Activated naive CD4-positive, alpha-beta T cell treated with anti-CD3 and anti-CD28 coated beads, Interleukin-2, amount 50 U/mL, for 16 hours (primary cell): ENCODE measurements around the gene IDH1.
"Not testable (repeated sequence)": the region's sequence is repeated elsewhere in the genome, so short reads cannot be mapped to it uniquely, and the experiment has no call there.

ENCODE experiments used
- DNase-seq: peaks from one replicate; pipeline ENCODE4 v3.0.0-alpha.2; 2020

Gene IDH1

GRCh38 chr2:208256192-208256782 is 1.4 kb upstream of the IDH1 start:
- no peak for DNase-seq

DNA sequence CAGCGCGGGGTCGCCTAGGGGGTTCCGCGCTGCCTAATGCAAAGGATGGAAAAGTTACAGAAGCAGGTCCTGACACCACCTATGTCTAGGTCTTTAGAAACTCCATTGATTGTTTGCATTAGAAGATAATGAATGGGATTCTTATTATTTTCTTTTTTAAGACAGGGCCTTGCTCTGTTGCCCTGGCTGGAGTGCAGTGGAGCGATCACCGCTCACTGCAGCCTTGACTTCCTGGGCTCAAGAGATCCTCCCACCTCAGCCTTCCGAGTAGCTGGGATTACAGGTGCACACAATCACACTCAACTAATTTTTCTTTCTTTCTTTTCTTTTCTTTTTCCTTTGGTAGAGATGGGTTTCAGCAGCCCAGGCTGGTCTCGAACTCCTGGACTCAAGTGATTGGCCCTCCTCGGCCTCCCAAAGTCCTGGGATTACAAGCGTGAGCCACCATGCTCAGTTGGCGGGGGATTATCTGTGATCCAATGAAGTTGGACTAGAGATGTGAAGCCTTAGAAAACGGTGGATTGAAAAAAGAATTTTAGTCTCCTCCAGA is 761 bp upstream of the IDH1 start:
- no peak for DNase-seq

GRCh38 chr2:208254118-208254870 is 577 bp downstream of the IDH1 start:
- peak; percentile 81 for DNase-seq

DNA sequence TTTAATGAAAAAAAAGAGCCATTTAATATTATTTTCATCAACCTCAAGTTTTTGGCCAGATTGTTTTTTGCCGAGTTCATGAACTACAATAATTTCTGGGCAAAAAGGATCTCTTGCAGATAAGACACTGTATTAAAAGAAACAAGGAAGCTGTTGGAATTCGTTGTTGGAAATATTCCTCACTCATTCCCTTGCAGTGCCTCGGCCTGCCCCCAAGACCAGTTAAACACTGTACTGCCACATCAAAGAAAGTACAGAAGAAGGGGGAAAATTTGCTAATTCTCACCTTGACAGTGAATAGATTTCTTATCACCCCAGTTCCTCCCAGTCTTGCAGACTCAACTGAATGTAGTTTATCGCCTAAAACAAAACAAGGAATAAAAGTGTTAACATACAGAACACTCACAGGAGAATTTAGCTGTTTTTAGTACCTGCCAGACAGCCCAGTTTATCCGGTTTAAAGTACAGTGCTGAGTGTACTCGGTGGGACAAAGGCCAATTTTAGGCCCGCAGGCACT is 1.2 kb downstream of the IDH1 start:
- DNase-seq, result no peak

DNA sequence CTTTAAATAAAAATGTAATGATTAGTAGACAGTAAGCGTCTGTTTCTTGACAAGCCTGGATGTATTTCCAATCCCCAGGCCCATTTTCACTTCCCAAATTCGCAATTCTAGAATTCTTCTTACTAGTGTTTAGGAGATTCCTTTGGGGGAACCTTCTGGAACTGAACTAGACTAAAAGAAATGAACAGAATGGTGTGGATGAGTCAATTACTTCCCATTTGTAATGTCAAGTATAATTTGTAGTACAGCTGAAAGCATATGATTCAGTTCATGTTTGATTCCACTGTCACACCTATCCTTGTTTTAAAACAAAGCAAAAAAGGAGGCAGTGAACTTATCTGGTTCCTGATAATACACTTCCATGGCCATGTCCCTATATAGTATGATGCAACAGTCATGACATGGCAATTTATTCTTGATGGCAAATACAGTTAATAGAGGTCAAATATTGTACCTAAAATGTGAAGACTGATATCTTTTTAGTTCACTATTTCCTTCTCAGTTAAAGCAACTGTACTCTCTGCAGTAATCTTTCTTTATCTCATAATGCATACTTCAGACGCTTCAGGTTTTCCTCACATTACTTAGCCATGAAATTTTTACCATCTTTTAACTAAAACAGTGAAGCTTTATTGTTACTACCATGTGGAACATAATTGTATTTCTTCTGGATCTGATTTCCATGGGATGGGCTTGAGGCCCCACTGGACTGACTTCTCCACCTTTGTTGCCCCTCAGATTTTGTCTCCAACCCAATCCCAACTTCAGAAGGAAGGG is 2.0 kb downstream of the IDH1 start:
- DNase-seq, result no peak

GRCh38 chr2:208251098-208251497 is 3.8 kb downstream of the IDH1 start:
- DNase-seq, result no peak

- no peak for DNase-seq
Observed at GRCh38 chr2:208250388-208250787, 4.5 kb downstream of the IDH1 start.

- DNase-seq, result no peak
Observed at GRCh38 chr2:208249296-208249695, 5.6 kb downstream of the IDH1 start.

DNA sequence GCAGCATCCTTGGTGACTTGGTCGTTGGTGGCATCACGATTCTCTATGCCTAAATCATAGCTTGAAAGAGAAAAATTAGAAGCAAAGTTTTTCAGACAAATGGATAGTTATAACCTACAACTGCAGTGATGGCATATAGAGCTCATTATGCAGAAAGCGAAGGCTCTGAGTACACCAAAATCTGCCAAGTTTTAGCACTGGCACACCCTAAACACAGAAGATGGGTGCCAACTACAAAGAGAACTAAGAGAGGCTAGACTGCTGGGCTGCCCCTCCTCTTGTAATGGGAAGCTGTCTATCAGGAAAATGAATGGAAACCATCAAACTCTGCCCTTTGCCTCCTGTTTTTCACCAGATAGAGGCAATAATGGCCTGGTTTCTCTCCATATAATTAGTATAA is 6.3 kb downstream of the IDH1 start:
- no peak for DNase-seq

GRCh38 chr2:208245746-208246145 is 9.1 kb downstream of the IDH1 start:
- no peak for DNase-seq

- no peak for DNase-seq
Observed at GRCh38 chr2:208244422-208244821, 10.4 kb downstream of the IDH1 start.

- DNase-seq, result no peak
Observed at GRCh38 chr2:208240619-208241209, 14.2 kb downstream of the IDH1 start.

- DNase-seq, result no peak
Observed at GRCh38 chr2:208239770-208240493, 14.9 kb downstream of the IDH1 start.

DNA sequence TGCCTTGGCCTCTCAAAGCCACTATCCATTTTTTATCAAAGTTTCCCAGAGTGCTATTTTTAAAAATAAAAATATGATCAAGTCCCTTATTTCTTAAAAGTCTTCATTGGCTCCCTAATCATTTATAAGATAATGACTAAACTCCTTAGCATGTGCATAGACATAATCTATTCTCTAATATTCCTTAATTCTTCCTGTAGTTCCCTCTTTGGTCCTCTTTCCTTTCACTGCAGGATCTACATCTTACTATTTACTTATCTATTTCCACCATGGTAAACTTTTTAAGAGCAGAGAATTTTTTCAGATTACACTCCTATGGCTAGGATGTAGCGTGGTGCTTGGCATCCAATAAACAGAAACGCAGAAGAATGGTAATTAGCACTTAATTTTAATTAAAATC is 19.0 kb downstream of the IDH1 start:
- no peak for DNase-seq

DNA sequence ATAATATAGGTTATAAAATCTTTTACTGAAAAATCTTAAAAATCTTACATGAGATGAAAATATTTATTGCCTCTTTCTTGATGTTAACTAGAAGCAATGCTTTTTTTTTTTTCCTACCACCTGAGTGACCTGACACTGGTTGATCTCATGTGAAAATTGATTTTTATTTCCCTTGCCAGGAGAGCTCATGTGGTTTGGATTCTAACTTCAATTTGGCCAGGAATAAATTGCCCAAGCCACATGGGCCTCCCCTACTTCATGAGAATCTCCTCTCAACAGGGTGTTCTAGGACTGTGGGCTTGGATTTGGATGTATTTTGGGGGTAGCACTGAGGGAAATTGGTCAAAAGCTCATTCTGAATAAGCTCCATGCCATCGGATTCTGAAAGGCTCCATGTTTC is 20.1 kb downstream of the IDH1 start:
- no peak for DNase-seq

DNA sequence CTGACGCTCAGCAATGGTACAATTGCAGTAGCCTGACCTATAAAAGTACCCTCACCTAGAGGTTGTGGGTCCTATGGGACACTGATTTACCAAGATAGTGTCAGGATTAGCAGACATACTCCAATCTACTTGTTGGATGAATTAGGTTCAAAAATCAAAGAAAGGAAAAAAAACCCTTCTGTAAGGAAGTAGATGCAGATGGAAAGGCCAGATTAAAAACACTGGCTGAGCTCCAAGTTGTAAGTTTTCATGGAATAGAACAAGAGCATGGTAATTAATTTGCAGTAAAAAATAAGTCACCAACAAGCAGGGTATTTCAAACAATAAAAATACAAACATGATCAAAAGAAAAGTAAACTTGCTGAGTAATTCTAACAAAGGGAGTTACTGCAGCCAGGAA is 26.4 kb downstream of the IDH1 start:
- DNase-seq, result no peak

- no peak for DNase-seq
Observed at GRCh38 chr2:208227581-208228232, 27.2 kb downstream of the IDH1 start.

DNA sequence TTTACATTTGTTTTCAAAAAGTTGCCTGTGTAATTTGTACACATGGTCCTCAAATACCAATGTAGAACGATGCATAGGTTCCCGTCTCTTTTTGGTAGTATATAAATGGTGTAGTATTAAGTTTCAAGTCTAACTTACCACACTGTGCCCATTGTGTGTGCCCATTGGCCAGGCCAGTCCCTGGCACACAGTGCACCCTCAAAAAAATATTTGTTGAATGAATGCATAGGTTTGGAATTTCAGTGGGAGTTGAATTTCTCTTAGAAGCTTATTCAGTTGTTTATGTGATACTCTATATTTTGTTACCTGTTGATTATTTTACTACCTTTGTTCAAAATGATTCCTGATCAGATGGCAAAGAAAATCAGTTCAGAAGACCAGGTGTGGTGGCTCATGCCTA is 30.1 kb downstream of the IDH1 start:
- no peak for DNase-seq

- DNase-seq, result no peak
Observed at GRCh38 chr2:208222351-208222750, 32.5 kb downstream of the IDH1 start.

DNA sequence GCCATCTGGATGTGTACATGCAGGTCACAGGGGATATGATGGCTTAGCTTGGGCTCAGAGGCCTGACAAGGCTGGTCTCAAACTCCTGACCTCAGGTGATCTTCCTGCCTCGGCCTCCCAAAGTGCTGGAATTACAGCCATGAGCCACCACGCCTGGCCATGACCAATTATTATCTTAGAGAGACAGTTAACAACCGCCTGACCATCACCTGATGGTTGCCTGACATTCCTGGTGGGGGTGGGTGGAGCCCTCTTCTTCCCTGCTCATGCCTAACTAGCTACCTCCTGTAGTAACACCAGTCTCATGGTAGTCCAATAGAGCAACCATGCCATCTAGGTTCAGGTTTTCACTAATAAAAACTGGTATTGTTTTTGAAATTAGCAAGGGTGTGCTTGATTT is 33.0 kb downstream of the IDH1 start:
- not testable (repeated sequence) for DNase-seq

GRCh38 chr2:208210688-208211451 is 44.0 kb downstream of the IDH1 start:
- no peak for DNase-seq
